ENCODE measurements around the gene HAPLN3.

DNA sequence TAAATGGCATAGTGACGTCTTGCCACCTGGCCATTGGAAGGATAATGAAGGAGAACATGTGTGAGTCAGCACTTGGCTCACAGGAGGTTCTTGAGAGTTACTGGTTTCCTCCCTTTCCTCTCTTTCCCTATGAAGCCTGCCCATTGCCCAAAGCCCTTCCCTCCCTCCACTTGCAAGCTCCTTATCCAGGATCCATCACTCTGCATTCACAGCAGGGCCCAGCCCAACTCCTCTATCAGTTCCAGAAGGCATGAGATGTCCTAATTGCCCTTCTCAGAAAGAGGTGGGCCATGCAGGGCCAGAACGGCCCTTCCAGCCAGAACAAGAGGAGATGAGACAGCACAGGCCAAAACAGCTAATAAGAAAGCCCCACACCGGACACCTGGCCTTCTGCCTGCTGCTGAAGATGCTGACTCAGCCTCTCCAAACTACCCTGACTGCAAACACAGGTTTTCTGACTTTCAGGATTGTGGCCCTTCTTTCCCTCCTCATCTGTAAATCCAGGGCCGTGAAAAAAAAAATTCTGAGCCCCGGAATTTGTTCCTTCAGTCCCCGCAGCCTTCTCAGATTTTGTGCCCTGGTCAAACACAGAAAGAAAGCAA, 29.7 kb downstream of the HAPLN3 start:
- TF ChIP-seq POLR2A (IDR thresholded peaks at IDR 0.05), result no peak
- TF ChIP-seq, protein P1, sequence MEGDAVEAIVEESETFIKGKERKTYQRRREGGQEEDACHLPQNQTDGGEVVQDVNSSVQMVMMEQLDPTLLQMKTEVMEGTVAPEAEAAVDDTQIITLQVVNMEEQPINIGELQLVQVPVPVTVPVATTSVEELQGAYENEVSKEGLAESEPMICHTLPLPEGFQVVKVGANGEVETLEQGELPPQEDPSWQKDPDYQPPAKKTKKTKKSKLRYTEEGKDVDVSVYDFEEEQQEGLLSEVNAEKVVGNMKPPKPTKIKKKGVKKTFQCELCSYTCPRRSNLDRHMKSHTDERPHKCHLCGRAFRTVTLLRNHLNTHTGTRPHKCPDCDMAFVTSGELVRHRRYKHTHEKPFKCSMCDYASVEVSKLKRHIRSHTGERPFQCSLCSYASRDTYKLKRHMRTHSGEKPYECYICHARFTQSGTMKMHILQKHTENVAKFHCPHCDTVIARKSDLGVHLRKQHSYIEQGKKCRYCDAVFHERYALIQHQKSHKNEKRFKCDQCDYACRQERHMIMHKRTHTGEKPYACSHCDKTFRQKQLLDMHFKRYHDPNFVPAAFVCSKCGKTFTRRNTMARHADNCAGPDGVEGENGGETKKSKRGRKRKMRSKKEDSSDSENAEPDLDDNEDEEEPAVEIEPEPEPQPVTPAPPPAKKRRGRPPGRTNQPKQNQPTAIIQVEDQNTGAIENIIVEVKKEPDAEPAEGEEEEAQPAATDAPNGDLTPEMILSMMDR (IDR thresholded peaks at IDR 0.05), result no peak
- TF ChIP-seq EP300 (IDR thresholded peaks at IDR 0.05), result no peak

All from upper lobe of left lung (tissue), 4 donors.